HepG2 (cell line): ENCODE measurements around the gene RPTOR. TPM values are rescaled to one million over a fixed set of nuclear protein-coding genes. Genes with fewer than 3 reads are reported as not detected.

Source experiments
- CBX5 ChIP-seq: sonication (generic); formaldehyde crosslinking; IDR thresholded peaks from 2 replicates; pipeline ENCODE4 v1.4.0; 2020; ENCODE audit warnings: missing genetic modification reagents, borderline replicate concordance
- DDIT3 ChIP-seq: sonication (generic); formaldehyde crosslinking; IDR thresholded peaks from 2 replicates; pipeline ENCODE4 v1.4.0; 2020; ENCODE audit warnings: mild to moderate bottlenecking, missing genetic modification reagents
- DR1 ChIP-seq: sonication (generic); formaldehyde crosslinking; IDR thresholded peaks from 2 replicates; pipeline ENCODE4 v1.8.0; 2021; ENCODE audit warnings: mild to moderate bottlenecking, missing genetic modification reagents, inconsistent platforms
- MTA1 ChIP-seq: sonication (generic); formaldehyde crosslinking; IDR thresholded peaks from 2 replicates; pipeline ENCODE4 v1.4.0; 2020; ENCODE audit warnings: missing genetic modification reagents, mild to moderate bottlenecking, borderline replicate concordance
- NFYB ChIP-seq: sonication (generic); formaldehyde crosslinking; IDR thresholded peaks from 2 replicates; pipeline ENCODE4 v1.4.0; 2020; ENCODE audit warnings: missing genetic modification reagents
- PRDM10 ChIP-seq: sonication (generic); formaldehyde crosslinking; IDR thresholded peaks from 2 replicates; pipeline ENCODE4 v1.4.0; 2020; ENCODE audit warnings: low read depth, missing genetic modification reagents
- PREB ChIP-seq: sonication (generic); formaldehyde crosslinking; IDR thresholded peaks from 2 replicates; pipeline ENCODE4 v1.4.0; 2020; ENCODE audit warnings: missing genetic modification reagents
- SAFB2 ChIP-seq: sonication (generic); formaldehyde crosslinking; IDR thresholded peaks from 2 replicates; pipeline ENCODE4 v1.5.1; 2020; ENCODE audit warnings: missing genetic modification reagents, low read depth, mild to moderate bottlenecking, borderline replicate concordance
- SCMH1 ChIP-seq: sonication (generic); formaldehyde crosslinking; IDR thresholded peaks from 2 replicates; pipeline ENCODE4 v1.9.0; 2021; ENCODE audit warnings: missing genetic modification reagents, mild to moderate bottlenecking, borderline replicate concordance
- TARDBP ChIP-seq: sonication (generic); formaldehyde crosslinking; IDR thresholded peaks from 2 replicates; pipeline ENCODE4 v1.8.0; 2022; ENCODE audit warnings: mild to moderate bottlenecking, missing genetic modification reagents
- ZBTB20 ChIP-seq: sonication (generic); formaldehyde crosslinking; IDR thresholded peaks from 2 replicates; pipeline ENCODE4 v1.8.1; 2023; ENCODE audit warnings: missing genetic modification reagents, low read depth, mild to moderate bottlenecking, borderline replicate concordance
- ZFY ChIP-seq: sonication (generic); formaldehyde crosslinking; IDR thresholded peaks from 2 replicates; pipeline ENCODE4 v1.4.0; 2020; ENCODE audit warnings: missing genetic modification reagents
- ZNF180 ChIP-seq: sonication (generic); formaldehyde crosslinking; IDR thresholded peaks from 2 replicates; pipeline ENCODE4 v1.4.0; 2020; ENCODE audit warnings: low read depth, missing genetic modification reagents, borderline replicate concordance
- ZNF350 ChIP-seq: sonication (generic); formaldehyde crosslinking; IDR thresholded peaks from 2 replicates; pipeline ENCODE4 v1.4.0; 2020; ENCODE audit warnings: mild to moderate bottlenecking, low read depth, missing genetic modification reagents, borderline replicate concordance
- ZNF383 ChIP-seq: sonication (generic); formaldehyde crosslinking; IDR thresholded peaks from 2 replicates; pipeline ENCODE4 v1.4.0; 2020; ENCODE audit warnings: missing genetic modification reagents, mild to moderate bottlenecking, borderline replicate concordance
- ZNF431 ChIP-seq: sonication (generic); formaldehyde crosslinking; IDR thresholded peaks from 2 replicates; pipeline ENCODE4 v1.9.0; 2022; ENCODE audit warnings: missing genetic modification reagents, low read depth, mild to moderate bottlenecking, borderline replicate concordance
- ZNF543 ChIP-seq: sonication (generic); formaldehyde crosslinking; IDR thresholded peaks from 2 replicates; pipeline ENCODE4 v1.4.0; 2020; ENCODE audit warnings: mild to moderate bottlenecking, missing genetic modification reagents
- ZNF558 ChIP-seq: sonication (generic); formaldehyde crosslinking; IDR thresholded peaks from 2 replicates; pipeline ENCODE4 v1.9.0; 2022; ENCODE audit warnings: mild to moderate bottlenecking, missing genetic modification reagents, borderline replicate concordance
- ZNF598 ChIP-seq: sonication (generic); formaldehyde crosslinking; IDR thresholded peaks from 2 replicates; pipeline ENCODE4 v1.5.1; 2020; ENCODE audit warnings: mild to moderate bottlenecking, missing genetic modification reagents, borderline replicate concordance
- polyA plus RNA-seq, 8 experiments: library from polyadenylated mRNA; depleted of rRNA in 3 of 8; stranded (reverse) in 7 of 8; unstranded in 1 of 8; fragments of >200 nt; fragmentation: Illumina TruSeq in 4 of 8; extraction: Trizol in 4 of 8; gene quantifications; 2 replicates each; pipeline versions ENCODE4 v1.2.1 to v1.2.3, GENCODE V29; 2011 to 2016; ENCODE audit warnings: low read depth in 4 of 8, missing spikeins in 1 of 8, mixed read lengths in 1 of 8; ENCODE audit not compliant: insufficient read depth in 1 of 8
- total RNA-seq, 5 experiments: library from RNA; depleted of rRNA; stranded (reverse); fragments of >200 nt; fragmentation: Illumina TruSeq; extraction: Trizol; gene quantifications; 2 replicates each; pipeline ENCODE4 v1.2.3, GENCODE V29; 2016; ENCODE audit warnings: low read depth in 1 of 5
- TF ChIP-seq, protein P1 (sequence below): sonication (generic); formaldehyde crosslinking; IDR thresholded peaks from 2 replicates; pipeline ENCODE4 v1.5.1; 2020; ENCODE audit warnings: missing genetic modification reagents, mild to moderate bottlenecking, borderline replicate concordance
- TF ChIP-seq, protein P2 (sequence below): sonication (generic); formaldehyde crosslinking; IDR thresholded peaks from 2 replicates; pipeline ENCODE4 v1.4.0; 2020; ENCODE audit warnings: missing genetic modification reagents

The RPTOR gene
- total and polyA plus RNA-seq, 2 of the 13 experiments (the other 11 are each of a cell fraction or from before 2014, with no cell fraction given) = 6.6 to 25.3 TPM

DNA sequence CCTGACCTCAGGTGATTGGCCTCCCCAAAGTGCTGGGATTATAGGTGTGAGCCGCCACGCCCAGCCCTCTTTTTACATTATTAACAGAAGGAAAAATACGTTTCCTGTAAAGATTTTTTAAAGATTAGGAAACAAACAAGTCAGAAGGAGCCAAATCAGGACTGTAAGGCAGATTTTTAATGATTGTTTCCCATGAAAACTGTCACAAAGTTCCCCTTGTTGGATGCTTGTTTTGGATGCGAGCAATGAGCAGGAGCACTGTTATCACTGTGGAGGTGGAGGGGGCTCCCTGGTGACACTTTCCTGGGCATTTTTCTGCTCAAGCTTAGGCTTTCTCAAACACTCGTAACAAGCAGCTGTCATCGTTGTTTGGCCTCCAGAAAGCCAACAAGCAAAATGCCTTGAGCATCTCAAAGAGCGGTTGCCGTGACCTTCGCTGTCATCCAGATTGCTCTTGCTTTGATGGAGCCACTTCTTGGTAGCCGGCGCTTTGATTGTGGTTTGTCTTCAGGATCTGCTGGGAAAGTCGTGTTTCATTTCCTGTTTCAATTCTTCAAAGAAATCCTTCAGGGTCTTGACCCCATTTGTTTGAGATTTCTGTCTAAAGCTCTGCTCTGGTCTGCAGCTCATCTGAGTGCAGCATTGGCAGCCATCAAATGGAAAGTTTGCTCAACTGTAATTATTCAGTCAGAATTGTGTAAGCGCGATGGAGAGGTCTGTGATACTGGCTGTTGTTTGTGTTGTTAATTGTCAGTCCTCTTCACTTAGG lies 128.7 kb downstream of the RPTOR start (continued):
- TF ChIP-seq PRDM10 (CRISPR knock-in tag) = 0 out of 2 replicates have a peak, but pooled peaks have one; percentile 31
- TF ChIP-seq TARDBP = peak; percentile 72
- TF ChIP-seq ZFY = peak; percentile 14; the same call in 1 of the 2 replicates
- TF ChIP-seq DDIT3 (CRISPR knock-in tag) = no peak
- TF ChIP-seq NFYB = no peak
- no peak for TF ChIP-seq ZNF431 (CRISPR knock-in tag)
- no peak for TF ChIP-seq ZNF180
- TF ChIP-seq PREB (CRISPR knock-in tag) = no peak
- TF ChIP-seq CBX5 (CRISPR knock-in tag) = 0 out of 2 replicates have a peak, but pooled peaks have one; percentile 43
- no peak for TF ChIP-seq SAFB2 (CRISPR knock-in tag)
- TF ChIP-seq, protein P1, sequence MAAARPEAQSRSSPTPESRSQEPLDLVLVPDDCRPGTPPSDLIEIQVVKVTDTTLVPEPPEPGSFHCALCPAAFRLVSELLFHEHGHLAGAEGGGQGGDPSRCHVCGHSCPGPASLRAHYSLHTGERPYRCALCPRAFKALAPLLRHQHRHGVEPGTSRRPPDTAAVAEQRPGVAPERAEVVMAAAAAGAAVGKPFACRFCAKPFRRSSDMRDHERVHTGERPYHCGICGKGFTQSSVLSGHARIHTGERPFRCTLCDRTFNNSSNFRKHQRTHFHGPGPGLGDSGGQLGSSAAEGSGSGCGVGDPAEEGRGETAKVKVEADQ (CRISPR knock-in tag) = no peak
- no peak for TF ChIP-seq DR1 (CRISPR knock-in tag)
- no peak for TF ChIP-seq ZNF558 (CRISPR knock-in tag)
- no peak for TF ChIP-seq MTA1 (CRISPR knock-in tag)
- TF ChIP-seq ZBTB20 (CRISPR knock-in tag) = no peak
- no peak for TF ChIP-seq ZNF598 (CRISPR knock-in tag)
- no peak for TF ChIP-seq SCMH1 (CRISPR knock-in tag)
- TF ChIP-seq, protein P2, sequence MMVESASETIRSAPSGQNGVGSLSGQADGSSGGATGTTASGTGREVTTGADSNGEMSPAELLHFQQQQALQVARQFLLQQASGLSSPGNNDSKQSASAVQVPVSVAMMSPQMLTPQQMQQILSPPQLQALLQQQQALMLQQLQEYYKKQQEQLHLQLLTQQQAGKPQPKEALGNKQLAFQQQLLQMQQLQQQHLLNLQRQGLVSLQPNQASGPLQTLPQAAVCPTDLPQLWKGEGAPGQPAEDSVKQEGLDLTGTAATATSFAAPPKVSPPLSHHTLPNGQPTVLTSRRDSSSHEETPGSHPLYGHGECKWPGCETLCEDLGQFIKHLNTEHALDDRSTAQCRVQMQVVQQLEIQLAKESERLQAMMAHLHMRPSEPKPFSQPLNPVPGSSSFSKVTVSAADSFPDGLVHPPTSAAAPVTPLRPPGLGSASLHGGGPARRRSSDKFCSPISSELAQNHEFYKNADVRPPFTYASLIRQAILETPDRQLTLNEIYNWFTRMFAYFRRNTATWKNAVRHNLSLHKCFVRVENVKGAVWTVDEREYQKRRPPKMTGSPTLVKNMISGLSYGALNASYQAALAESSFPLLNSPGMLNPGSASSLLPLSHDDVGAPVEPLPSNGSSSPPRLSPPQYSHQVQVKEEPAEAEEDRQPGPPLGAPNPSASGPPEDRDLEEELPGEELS (CRISPR knock-in tag) = peak; percentile 89
- TF ChIP-seq ZNF383 (CRISPR knock-in tag) = no peak
- no peak for TF ChIP-seq ZNF543
- TF ChIP-seq ZNF350 (CRISPR knock-in tag) = no peak
